HG02981 (cell line): ENCODE data around the gene HNRNPA1L2.
A peak's percentile ranks its signal among the peaks of the same experiment; 100 is the strongest.
"Not testable (repeated sequence)": the region's sequence is repeated elsewhere in the genome, so short reads cannot be mapped to it uniquely, and the experiment has no call there.

Experiments
- ATAC-seq: cut with Tn5 transposase; IDR thresholded peaks from one replicate; pipeline ENCODE4 v1.9.1; 2021; ENCODE audit warnings: mild to moderate bottlenecking, moderate library complexity; ENCODE audit not compliant: unreplicated experiment

Gene HNRNPA1L2

DNA sequence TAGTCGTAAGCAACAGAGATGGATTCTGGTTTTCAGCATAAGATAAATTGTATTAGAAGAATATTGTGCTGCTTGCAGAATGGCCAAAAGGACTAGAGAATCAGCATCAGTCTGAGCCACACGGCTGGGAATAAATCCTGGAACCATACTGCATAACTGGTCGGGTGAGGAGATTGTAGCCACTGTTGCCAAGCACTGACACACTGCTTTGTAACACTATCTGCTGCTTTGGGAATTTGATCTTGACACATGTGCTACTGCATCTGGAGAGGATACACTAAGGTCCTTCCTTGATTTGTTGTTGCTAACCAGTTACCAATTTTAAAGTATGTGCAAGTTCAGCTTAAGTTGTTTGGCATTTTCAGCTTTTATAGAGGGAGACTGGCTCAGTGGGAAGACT is 1.9 kb downstream of the HNRNPA1L2 start:
- ATAC-seq: no peak

DNA sequence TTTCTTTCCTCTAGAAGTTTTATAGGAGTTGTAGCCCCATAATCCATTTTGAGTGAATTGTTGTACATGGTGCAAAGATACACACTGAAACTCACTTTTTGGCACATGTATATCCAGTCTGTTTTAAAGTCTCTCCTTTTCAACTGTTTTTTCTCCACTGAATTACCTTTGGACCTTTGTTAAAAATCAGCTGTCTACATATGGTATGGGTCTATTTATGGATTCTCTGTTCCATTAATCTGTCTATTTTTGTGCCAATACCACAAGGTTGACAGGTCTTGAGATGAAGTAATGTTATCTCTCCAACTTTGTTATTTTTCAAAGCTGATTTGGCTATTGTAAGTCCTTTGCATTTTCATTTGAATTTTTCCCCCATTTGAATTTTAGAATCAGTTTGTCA is 4.7 kb downstream of the HNRNPA1L2 start:
- ATAC-seq: no peak

DNA sequence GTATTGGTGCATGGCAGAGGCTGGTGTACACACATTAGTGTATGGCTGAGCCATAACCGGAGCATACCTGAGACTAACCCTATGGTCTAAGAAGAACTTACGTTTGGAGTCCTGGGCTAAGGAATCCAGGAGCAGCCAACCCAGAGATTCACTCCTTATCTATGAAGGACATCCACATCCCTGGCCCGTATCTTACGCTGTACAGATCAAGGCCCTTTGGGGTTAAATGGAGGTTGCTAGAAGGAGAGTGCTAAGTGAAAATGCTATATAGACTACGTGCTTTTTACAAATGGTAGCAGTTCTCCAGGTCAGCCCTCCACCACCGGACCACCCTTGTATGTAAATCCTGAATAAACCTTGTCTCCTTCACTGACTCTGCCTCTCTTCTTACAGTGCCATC is 8.5 kb downstream of the HNRNPA1L2 start:
- ATAC-seq: no peak

DNA sequence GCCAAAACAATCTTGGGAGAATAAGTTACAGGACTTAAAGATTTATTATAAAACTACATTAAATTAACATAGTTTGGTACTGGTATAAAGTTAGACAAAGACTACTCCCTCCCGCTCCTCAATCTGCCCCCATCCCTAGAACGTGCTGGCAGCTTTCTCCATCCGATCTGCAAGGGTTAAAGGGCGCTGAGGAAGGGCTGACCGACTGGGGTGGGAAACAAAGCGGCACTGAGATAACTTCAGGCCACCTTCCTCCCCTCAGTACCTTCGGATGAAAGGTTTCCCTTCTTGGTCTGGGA is 9.6 kb downstream of the HNRNPA1L2 start:
- ATAC-seq: peak; percentile 8

DNA sequence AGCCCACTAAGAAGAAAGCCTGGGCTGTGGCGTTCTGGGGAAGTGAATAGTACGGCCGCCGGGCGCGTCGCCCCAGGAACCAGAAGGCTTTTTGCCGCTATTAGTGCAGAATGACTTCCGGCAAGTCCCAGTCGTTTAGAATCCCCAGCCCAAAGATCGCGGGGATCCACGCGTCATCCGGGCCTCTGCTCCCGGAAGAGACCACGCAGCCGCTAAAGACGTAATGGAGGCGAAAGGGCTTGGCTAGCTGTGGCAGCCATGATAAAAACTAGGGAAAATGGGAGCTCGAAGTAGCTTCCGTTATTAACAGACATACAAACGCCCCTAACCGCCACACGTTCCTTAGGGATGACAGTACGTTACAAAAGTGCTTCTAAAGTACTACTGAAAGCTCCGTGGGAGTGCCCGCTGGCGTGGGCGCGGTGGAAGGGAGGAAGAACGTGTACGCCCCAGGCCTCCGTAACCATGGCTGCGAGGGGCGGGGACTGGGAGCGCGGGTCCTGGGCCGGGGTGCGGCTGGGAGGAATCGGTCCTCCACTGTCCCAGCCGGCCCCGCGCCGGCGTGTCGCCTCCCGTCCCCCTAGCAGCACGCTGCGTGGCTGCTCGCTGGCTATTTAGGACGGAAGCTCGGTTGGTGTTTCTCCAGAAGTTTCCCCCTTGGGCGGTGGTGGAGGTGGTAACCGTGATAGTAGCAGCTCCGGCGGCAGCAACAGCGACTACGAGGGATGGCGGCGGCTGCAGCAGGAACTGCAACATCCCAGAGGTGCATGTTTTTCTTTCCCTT is 10.2 kb downstream of the HNRNPA1L2 start, which contains the start of gene SUGT1:
Gene SUGT1 (plus strand): TSS at position 641 of the 784 bp plus-strand sequence. CDS start 85 bp downstream, at position 726.
- ATAC-seq: peak; percentile 94

DNA sequence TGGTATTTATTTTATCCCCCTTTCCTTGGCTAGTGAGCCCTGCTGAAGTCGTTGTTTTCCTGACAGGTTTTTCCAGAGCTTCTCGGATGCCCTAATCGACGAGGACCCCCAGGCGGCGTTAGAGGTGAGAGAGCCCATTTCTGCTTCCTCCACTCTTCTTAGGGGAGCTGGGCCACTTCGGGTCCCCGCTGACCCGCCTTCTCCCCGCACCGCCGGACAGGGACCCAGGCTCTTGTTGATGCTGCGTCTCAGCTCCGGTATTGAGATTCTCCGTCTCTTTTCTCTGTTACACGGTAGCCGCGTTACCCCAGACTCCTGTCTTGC is 10.7 kb downstream of the HNRNPA1L2 start:
- peak; percentile 30 for ATAC-seq

DNA sequence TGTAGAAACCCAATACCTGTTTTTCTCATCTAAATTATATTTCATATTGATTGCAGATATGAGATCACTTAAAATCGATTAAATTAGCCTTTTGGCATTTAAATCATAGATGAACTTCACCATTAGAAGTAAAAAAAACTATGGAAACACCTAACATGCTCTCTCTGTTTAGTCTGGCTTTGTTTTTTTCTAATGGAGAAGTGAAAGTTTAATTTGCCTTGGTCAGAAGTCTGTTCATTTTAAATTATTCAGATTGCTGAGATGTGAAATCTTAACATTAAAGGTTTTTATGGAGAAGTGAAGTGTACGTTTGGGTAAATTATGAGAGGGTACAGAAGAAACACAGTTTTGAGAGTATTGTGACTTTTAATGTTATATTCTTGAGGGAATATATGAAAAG is 17.1 kb downstream of the HNRNPA1L2 start:
- ATAC-seq: no peak

DNA sequence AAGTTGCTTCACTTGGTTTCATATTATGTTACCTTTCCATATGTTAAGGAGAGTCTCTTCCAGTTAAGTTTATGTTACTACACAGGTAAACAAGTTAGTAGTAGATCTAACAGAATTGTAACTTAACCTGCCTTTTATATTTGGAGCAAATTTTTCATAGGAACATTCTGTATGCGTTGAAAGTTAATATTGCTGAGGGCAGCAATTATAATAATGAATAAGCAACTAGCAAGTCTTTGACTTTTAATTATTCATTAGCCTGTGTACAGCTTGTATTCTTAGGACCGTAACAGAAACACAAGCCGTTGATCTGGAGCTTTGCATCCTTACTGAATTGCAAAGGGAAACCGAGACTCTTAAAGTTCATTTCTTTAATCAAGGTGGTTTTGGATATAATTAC is 22.0 kb downstream of the HNRNPA1L2 start:
- ATAC-seq: no peak

DNA sequence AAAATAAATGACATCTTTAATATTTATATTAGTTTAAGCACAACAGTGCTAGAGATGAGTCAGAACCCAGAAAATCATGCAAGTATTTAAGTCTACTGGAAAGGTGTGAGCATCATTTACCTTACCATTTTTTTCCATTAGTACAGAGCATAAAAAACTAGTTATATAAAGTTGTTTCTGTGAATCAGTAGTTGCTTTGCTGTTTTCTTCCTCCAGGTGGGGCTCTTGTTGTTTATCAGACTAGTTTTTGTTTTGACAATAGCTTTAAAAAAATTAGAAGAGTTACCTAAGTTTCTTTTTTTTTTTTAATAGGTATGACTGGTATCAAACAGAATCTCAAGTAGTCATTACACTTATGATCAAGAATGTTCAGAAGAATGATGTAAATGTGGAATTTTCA is 23.1 kb downstream of the HNRNPA1L2 start:
- no peak for ATAC-seq

DNA sequence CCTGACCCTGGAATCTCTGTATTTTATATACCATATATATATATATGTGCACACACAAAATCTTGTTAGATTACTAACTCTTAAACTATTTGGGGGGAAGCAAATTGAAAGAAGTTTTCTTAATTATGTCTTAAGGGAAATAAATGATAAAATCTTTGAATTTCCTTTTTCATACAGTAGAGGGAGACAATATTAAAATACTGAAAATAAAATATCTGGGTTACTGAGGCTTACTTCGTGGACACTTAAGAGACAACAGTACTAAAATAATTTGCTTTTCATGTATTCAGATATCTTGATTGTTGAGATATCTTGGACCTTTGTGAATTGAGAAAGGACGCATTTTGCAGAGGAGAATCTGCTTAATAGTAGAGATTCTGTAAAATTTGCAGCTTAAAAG is 27.4 kb downstream of the HNRNPA1L2 start:
- no peak for ATAC-seq

DNA sequence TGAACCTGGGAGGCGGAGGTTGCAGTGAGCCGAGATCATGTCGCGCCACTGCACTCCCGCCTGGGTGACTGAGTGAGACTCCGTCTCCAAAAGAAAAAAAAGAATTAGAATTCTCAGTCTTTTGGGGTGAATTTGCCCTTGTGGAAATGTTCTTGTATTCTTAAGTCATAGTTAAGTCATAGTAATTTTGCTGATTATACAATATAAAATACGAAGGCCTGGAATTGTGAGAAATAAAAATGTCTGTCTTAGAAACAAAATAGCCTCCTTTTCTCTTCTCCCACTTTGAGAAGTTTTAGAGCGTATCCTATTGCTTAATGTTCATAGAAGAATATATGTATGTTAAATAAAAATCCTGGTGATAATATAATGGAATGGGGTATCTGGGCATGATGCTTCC is 28.5 kb downstream of the HNRNPA1L2 start:
- ATAC-seq: no peak

DNA sequence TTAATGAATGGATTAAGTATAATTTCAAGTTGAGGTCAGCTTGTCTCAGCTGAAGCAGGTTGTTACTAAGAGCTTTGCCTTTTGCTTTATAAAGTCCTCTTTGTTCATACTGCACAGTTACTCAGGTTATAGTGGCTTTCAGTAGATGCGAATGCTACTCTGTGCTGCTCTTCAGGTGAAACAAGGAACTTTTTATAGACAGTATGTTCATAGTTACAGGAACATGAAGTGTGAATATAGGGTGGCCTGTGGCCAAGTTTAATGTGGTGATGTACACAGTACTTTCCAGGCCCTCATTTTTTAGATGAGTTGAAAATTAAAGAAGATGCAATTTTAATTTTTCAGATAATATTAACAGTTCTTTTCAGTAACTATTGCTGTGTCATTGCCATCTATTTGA is 31.2 kb downstream of the HNRNPA1L2 start:
- ATAC-seq: no peak

DNA sequence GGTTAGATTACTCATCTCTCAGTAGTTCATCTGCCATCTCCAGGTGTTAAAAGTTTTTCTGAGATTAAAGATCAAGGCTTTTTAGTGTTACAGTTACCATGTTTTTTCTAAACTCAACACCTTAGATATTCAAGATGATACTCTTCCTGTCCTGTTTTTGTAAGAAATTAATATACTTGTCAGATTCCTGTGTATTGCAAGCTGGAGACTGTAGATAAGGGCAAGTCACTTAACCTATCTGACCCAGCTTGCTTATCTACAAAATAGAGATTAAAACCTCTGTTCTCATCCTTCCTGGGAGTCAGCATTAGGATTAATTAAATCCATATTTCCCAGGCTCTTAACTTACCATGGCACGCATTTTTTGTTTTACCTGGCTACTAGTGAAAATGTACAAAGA is 35.6 kb downstream of the HNRNPA1L2 start:
- no peak for ATAC-seq

DNA sequence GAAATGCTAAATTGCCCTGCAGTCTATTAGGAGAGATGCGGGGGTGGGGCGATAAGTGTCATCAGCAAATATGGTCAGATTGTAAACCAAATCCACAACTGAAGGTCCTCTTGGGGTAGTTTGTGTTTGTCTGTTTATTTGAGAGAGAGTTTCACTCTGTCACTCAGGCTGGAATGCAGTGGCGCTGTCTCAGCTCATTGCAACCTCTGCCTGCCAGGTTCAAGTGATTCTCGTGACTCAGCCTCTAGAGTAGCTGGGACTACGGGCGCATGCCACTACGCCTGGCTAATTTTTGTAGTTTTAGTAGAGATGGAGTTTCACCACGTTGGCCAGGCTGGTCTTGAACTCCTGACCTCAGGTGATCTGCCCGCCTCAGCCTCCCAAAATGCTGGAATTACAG is 43.6 kb downstream of the HNRNPA1L2 start:
- not testable (repeated sequence) for ATAC-seq

DNA sequence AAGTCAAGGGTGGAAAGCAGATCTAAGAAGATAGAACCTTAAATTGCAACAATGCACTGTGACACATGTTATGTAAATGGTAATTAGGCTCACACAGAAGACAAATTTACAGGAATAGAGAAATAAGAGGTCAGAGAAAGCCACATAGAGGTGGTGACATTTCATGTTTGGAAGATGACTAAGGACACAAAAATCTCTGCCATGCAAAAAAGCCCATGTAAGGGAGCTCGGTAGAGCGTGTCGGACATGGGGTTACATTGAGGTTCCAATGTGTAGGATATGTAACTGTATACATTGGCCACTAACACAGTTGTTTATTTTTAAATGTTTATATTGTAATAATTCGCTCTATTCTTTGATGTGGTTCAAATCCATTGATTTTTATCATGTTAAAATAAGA is 44.1 kb downstream of the HNRNPA1L2 start:
- no peak for ATAC-seq
